Hippocampal formation (tissue), 2 donors: ENCODE data around the gene WFDC11.

Source experiments
- DNase-seq, 2 donors: peaks; one replicate each; lab custom pipeline; 2025; lab: John Stamatoyannopoulos, UW

WFDC11 gene

GRCh38 chr20:45626540-45626939, 43.5 kb downstream of the WFDC11 start:
- no peak for DNase-seq

- DNase-seq = no peak
Observed at GRCh38 chr20:45621593-45621992, 48.4 kb downstream of the WFDC11 start.

GRCh38 chr20:45617591-45617990, 52.4 kb downstream of the WFDC11 start:
- no peak for DNase-seq

- no peak for DNase-seq
Observed at GRCh38 chr20:45612314-45612713, 57.7 kb downstream of the WFDC11 start.

GRCh38 chr20:45611054-45611453, 59.0 kb downstream of the WFDC11 start:
- DNase-seq = no peak

- no peak for DNase-seq
Observed at GRCh38 chr20:45607810-45608209, 62.2 kb downstream of the WFDC11 start.
